T-cell (primary cell): ENCODE measurements around the gene SYNE2. TPM values are rescaled to one million over a fixed set of nuclear protein-coding genes. Genes with fewer than 3 reads are reported as not detected.

Experiments
- ATAC-seq, 4 experiments: fragments of 200-7000 bp in 3 of 4; fragments of 150-1000 bp in 1 of 4; cut with Tn5 transposase; replicated peaks in 1 of 4; 1 replicate in 3 of 4; 2 replicates in 1 of 4; pipeline ENCODE4 v1.10.0; 2021; ENCODE audit warnings: moderate library complexity in 3 of 4, mild to moderate bottlenecking in 2 of 4, moderate number of reproducible peaks in 1 of 4
- CTCF ChIA-PET, 2 donors: fragments of 300-600 bp; sonication (Branson Sonifier 250); formaldehyde crosslinking; loops; one replicate each; lab custom pipeline; 2022; ENCODE audit warnings: antibody characterized with exemption in 2 of 2; lab: Charles Lee
- POLR2A ChIA-PET, 2 donors: fragments of 300-600 bp; sonication (Branson Sonifier 250); formaldehyde crosslinking; loops; one replicate each; lab custom pipeline; 2022; ENCODE audit warnings: antibody characterized with exemption in 2 of 2; lab: Charles Lee
- DNase-seq, 35 experiments: peaks; one replicate each; pipeline versions ENCODE4 v3.0.0 to v3.0.0-alpha.2; 2013 to 2023
- H3K27ac ChIP-seq: one replicate; pipeline ENCODE4 v1.5.1; 2013; ENCODE audit warnings: low read length
- H3K27me3 ChIP-seq, 2 experiments: replicated peaks in 1 of 2; 1 replicate in 1 of 2; 2 replicates in 1 of 2; pipeline versions ENCODE4 v1.6.1 to v1.7.0; 2013; ENCODE audit warnings: low read length in 1 of 2, mixed read lengths in 1 of 2; ENCODE audit not compliant: control insufficient read depth in 2 of 2, insufficient read depth in 2 of 2; ENCODE audit errors: extremely low read depth in 1 of 2
- H3K36me3 ChIP-seq, 2 donors: 1 replicate in 1 of 2; 2 replicates in 1 of 2; pipeline versions ENCODE4 v1.6.1 to v1.7.0; 2013; ENCODE audit warnings: low read length in 1 of 2; ENCODE audit not compliant: control insufficient read depth in 2 of 2, insufficient read depth in 1 of 2; ENCODE audit errors: extremely low read depth in 1 of 2
- H3K4me1 ChIP-seq, 2 experiments: 1 replicate in 1 of 2; 2 replicates in 1 of 2; pipeline versions ENCODE4 v1.6.1 to v1.7.0; 2013; ENCODE audit warnings: low read length in 2 of 2, mixed read lengths in 1 of 2; ENCODE audit not compliant: insufficient read depth in 2 of 2, control insufficient read depth in 1 of 2; ENCODE audit errors: extremely low read depth in 1 of 2
- H3K4me3 ChIP-seq, 2 donors: 1 replicate in 1 of 2; 2 replicates in 1 of 2; pipeline versions ENCODE4 v1.5.1 to v1.7.0; 2013; ENCODE audit warnings: mild to moderate bottlenecking in 2 of 2, low read length in 1 of 2, moderate library complexity in 1 of 2; ENCODE audit not compliant: control insufficient read depth in 1 of 2; ENCODE audit errors: extremely low read depth in 1 of 2
- H3K9me3 ChIP-seq: 2 replicates; pipeline ENCODE4 v1.7.0; 2013
- H3K27ac Mint-ChIP-seq, 2 donors: one replicate each; pipeline ENCODE4 v1.8.0; 2020 to 2021; ENCODE audit warnings: mild to moderate bottlenecking in 2 of 2, mixed read lengths in 2 of 2
- H3K27me3 Mint-ChIP-seq, 2 donors: one replicate each; pipeline ENCODE4 v1.8.0; 2021 to 2022; ENCODE audit warnings: mixed read lengths in 2 of 2
- H3K36me3 Mint-ChIP-seq: one replicate; pipeline ENCODE4 v1.8.0; 2021; ENCODE audit warnings: mixed read lengths
- H3K4me1 Mint-ChIP-seq, 3 donors: one replicate each; pipeline ENCODE4 v1.8.0; 2020 to 2022; ENCODE audit warnings: mixed read lengths in 3 of 3, mild to moderate bottlenecking in 1 of 3
- H3K4me3 Mint-ChIP-seq, 3 donors: one replicate each; pipeline ENCODE4 v1.8.0; 2020 to 2022; ENCODE audit warnings: mild to moderate bottlenecking in 3 of 3, mixed read lengths in 3 of 3, moderate library complexity in 3 of 3
- H3K9me3 Mint-ChIP-seq, 3 donors: one replicate each; pipeline ENCODE4 v1.8.0; 2020 to 2022; ENCODE audit warnings: mixed read lengths in 3 of 3
- WGBS: methylation state at CpG from one replicate; pipeline ENCODE4 v1.1.5; 2013; ENCODE audit warnings: missing lambda C conversion rate; ENCODE audit not compliant: insufficient coverage; 5-methylcytosine and 5-hydroxymethylcytosine counted together
- total RNA-seq, 35 experiments: library from RNA in 6 of 35; stranded (reverse) in 6 of 35; fragments of 120-200 nt in 1 of 35; gene quantifications; one replicate each; pipeline versions ENCODE4 v1.2.1 to v1.2.4 and lab custom pipeline; 2013 to 2026

The SYNE2 gene
- total RNA-seq, 5 donors from 2014 or later (not counting 1 experiment from before 2014, with no cell fraction given) = 150 to 321 (median 229) TPM

- no peak overlapping the region for H3K4me3 Mint-ChIP-seq
- no peak for DNase-seq
- POLR2A ChIA-PET = interaction anchor here in 1 of 2 donors (0.5 kb wide), 1 partner anchor 16 kb away, joined by 3 read pairs; no protein-coding TSS in a partner anchor
- H3K36me3 Mint-ChIP-seq = peaks cover 61% of the 10 kb centered on the region
- H3K4me1 ChIP-seq = no peaks in the 10 kb centered on the region
- H3K9me3 Mint-ChIP-seq = no peaks in the 10 kb centered on the region
- H3K27me3 Mint-ChIP-seq = no peaks in the 10 kb centered on the region
- CTCF ChIA-PET = no interaction called here
- H3K27ac Mint-ChIP-seq = no peak overlapping the region
- no peak overlapping the region for H3K27ac ChIP-seq
- H3K4me3 ChIP-seq = no peak overlapping the region
- ATAC-seq = no peak
- H3K9me3 ChIP-seq = no peaks in the 10 kb centered on the region
- peaks cover 0 to 60% of the 10 kb centered on the region in 2 donors for H3K36me3 ChIP-seq
- peaks cover 6 to 16% (median 11%) of the 10 kb centered on the region in 3 donors for H3K4me1 Mint-ChIP-seq
- WGBS = no CpG with 5 or more reads among the region's 4 CpGs
- H3K27me3 ChIP-seq = no peaks in the 10 kb centered on the region
Observed at GRCh38 chr14:63951429-63951828, 98.6 kb downstream of the SYNE2 start.

DNA sequence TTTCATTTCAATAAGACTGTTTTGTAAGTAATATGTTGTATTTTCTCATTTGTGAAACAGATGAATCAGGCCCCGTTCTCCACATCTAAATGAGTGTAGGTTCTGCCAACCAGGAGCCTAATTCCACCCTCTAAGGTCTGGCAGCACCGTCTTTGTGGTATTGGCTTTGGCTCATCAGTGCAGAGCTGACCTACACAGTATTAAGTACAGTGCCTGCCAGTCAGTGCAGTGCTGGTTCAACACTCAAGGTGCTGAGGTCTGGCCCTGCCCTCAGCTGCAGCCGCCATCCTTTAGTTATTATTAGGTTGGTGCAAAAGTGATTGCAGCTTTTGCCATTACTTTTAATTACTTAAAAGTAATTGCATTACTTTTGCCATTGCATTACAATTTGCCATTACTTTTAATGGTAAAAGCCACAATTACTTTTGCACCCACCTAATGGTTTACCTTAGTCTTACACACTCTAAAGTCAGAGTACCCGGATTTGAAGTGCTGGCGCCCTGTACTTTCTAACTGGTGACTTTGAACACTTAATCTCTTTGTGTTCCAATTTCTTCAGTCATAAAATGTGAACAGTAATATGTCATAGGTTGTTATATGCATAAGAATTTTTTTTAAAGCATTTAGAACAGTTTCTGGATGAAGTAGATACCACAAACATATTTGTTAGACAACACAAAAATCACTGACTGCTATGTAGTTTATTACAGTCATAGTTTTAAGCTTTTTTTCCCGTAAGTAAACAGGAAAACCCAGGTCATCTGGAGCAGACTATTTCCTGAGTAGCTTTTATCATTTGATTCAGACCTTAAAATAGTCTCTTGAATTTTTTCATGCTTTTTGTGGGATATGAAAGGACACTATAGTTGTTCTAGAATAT is 99.5 kb downstream of the SYNE2 start:
- no peak overlapping the region for H3K27ac ChIP-seq
- Mint-ChIP-seq H3K4me3 (no peak overlapping the region), H3K9me3 (no peaks in the 10 kb centered on the region), H3K4me1 (peaks cover 6 to 16% (median 11%) of the 10 kb centered on the region in 3 donors), H3K36me3 (peaks cover 64% of the 10 kb centered on the region), H3K27me3 (no peaks in the 10 kb centered on the region), H3K27ac (peak overlapping the region in 1 of 2 donors; percentile 79)
- WGBS = 89% methylated on average over 3 of the region's 6 CpGs
- no peaks in the 10 kb centered on the region for H3K9me3 ChIP-seq
- ChIA-PET POLR2A (interaction anchor here in 1 of 2 donors (0.5 kb wide), 1 partner anchor 15 kb away, joined by 3 read pairs; no protein-coding TSS in a partner anchor), CTCF (no interaction called here)
- ATAC-seq = no peak
- H3K27me3 ChIP-seq = no peaks in the 10 kb centered on the region
- no peak for DNase-seq
- peaks cover 0 to 63% of the 10 kb centered on the region in 2 donors for H3K36me3 ChIP-seq
- no peak overlapping the region for H3K4me3 ChIP-seq
- no peaks in the 10 kb centered on the region for H3K4me1 ChIP-seq

DNA sequence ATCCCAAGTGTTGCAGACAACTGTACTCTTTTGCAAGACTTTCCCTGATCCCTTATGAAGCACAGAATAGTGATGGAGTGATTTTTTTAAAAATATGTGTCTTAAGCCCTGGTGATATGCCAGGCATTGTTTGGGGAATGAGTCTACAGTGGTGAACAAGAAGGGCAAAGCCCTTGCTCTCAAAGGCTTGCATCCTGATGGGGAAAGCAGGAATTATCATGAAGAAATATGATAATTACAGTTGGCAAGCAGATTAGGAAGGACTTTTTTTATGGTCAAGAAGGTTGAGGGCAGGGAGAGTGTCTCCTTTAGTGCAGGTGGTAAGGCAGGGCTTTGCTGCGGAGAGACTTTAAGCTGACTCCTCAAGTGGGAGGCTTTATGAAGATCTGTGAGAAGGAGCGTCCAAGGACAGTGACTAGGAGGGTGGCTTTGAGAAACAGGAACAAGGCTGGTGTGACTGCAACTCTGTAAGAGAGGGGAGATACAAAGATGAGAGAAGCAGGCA is 100.2 kb downstream of the SYNE2 start:
- Mint-ChIP-seq H3K27ac (peak overlapping the region in 1 of 2 donors; percentile 79), H3K9me3 (no peaks in the 10 kb centered on the region), H3K27me3 (no peaks in the 10 kb centered on the region), H3K4me1 (peaks cover 6 to 16% (median 11%) of the 10 kb centered on the region in 3 donors), H3K36me3 (peaks cover 64% of the 10 kb centered on the region), H3K4me3 (no peak overlapping the region)
- no peaks in the 10 kb centered on the region for H3K9me3 ChIP-seq
- DNase-seq (no peak), ATAC-seq (no peak)
- H3K36me3 ChIP-seq = peaks cover 0 to 61% of the 10 kb centered on the region in 2 donors
- ChIA-PET CTCF (no interaction called here), POLR2A (no interaction called here)
- no peaks in the 10 kb centered on the region for H3K27me3 ChIP-seq
- H3K4me1 ChIP-seq = no peaks in the 10 kb centered on the region
- 100% methylated on average over 2 of the region's 2 CpGs for WGBS
- no peak overlapping the region for H3K4me3 ChIP-seq
- no peak overlapping the region for H3K27ac ChIP-seq

GRCh38 chr14:63956326-63956725 is 103.5 kb downstream of the SYNE2 start:
- H3K4me3 Mint-ChIP-seq = no peak overlapping the region
- peaks cover 0 to 46% of the 10 kb centered on the region in 2 donors for H3K36me3 ChIP-seq
- POLR2A ChIA-PET = interaction anchor here in 1 of 2 donors (0.5 kb wide), 1 partner anchor 273 kb away, joined by 4 read pairs; no protein-coding TSS in a partner anchor
- no peaks in the 10 kb centered on the region for H3K4me1 ChIP-seq
- H3K36me3 Mint-ChIP-seq = peaks cover 61% of the 10 kb centered on the region
- H3K27me3 Mint-ChIP-seq = no peaks in the 10 kb centered on the region
- no peaks in the 10 kb centered on the region for H3K9me3 ChIP-seq
- DNase-seq (no peak), ATAC-seq (no peak)
- H3K4me1 Mint-ChIP-seq = peaks cover 6 to 16% (median 11%) of the 10 kb centered on the region in 3 donors
- no peaks in the 10 kb centered on the region for H3K9me3 Mint-ChIP-seq
- H3K27me3 ChIP-seq = no peaks in the 10 kb centered on the region
- CTCF ChIA-PET = no interaction called here
- no peak overlapping the region for H3K27ac ChIP-seq
- no peak overlapping the region for H3K4me3 ChIP-seq
- H3K27ac Mint-ChIP-seq = no peak overlapping the region

DNA sequence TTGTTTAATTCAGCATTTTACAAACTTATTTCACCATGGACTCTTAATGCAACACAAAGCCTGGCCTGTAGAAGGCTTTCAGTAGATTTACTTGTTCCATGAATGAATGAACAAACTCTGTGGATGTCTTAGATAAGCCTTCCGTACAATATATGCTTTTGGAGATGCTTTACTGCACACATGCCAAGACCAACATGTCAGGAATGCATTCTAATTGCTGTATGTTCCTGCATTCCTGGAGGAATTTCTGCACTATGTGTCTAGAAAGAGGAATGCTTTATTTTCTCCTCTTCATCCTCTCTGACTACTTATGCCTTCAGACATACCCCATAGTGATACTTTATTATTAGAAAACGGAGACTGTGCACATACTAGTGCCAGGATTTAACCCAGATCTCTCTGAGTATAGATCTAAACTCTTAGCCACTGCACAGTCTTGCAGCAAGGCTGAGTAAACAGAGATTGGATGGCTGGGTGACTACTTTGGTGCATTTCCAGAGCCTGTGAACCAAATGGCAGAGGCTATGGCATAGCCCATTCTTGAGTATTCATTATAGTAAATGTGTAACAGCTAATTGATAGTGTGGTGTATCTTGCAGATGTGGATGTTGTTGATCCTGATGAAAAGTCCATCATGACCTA is 108.2 kb downstream of the SYNE2 start:
- ATAC-seq (no peak), DNase-seq (no peak)
- ChIA-PET POLR2A (no interaction called here), CTCF (interaction anchor here in 1 of 2 donors (0.6 kb wide), 1 partner anchor 535 kb away, joined by 3 read pairs; no protein-coding TSS in a partner anchor)
- peaks cover 0 to 46% of the 10 kb centered on the region in 2 donors for H3K36me3 ChIP-seq
- Mint-ChIP-seq H3K36me3 (peaks cover 39% of the 10 kb centered on the region), H3K4me3 (no peak overlapping the region), H3K27ac (no peak overlapping the region), H3K9me3 (no peaks in the 10 kb centered on the region), H3K27me3 (no peaks in the 10 kb centered on the region), H3K4me1 (no peaks in the 10 kb centered on the region)
- H3K27ac ChIP-seq = no peak overlapping the region
- no peaks in the 10 kb centered on the region for H3K9me3 ChIP-seq
- WGBS = no CpG with 5 or more reads among the region's 2 CpGs
- H3K27me3 ChIP-seq = no peaks in the 10 kb centered on the region
- no peaks in the 10 kb centered on the region for H3K4me1 ChIP-seq
- H3K4me3 ChIP-seq = no peak overlapping the region

DNA sequence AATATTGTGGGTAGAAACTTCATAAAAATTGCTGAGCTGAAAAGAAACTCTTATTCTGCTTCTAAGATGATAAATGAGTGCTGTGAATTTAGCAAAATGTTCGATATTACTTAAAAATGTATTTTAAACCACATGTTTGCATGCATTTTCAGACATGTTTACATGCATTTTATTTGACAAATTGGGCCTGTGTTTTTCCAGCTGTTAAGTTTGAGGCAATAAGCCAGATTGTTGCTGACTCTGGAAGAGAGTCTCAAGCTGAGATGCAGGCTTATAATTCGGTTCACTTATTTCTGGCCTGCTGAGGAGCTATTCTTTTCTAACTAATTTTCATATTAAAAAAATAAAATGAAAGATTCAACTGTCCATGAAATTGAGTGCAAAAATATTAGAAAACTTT is 110.1 kb downstream of the SYNE2 start:
- ChIA-PET CTCF (no interaction called here), POLR2A (no interaction called here)
- peaks cover 40% of the 10 kb centered on the region for H3K36me3 Mint-ChIP-seq

More for the DNA sequence above, 110.1 kb downstream of the SYNE2 start:
- DNase-seq (no peak), ATAC-seq (no peak)
- Histone ChIP-seq H3K27me3 (no peaks in the 10 kb centered on the region), H3K9me3 (no peaks in the 10 kb centered on the region), H3K4me3 (no peak overlapping the region), H3K36me3 (peaks cover 1 to 44% of the 10 kb centered on the region in 2 donors), H3K4me1 (no peaks in the 10 kb centered on the region), H3K27ac (no peak overlapping the region)
- H3K9me3 Mint-ChIP-seq = no peaks in the 10 kb centered on the region
- WGBS = no CpG with 5 or more reads among the region's 2 CpGs
- no peaks in the 10 kb centered on the region for H3K4me1 Mint-ChIP-seq
- H3K27me3 Mint-ChIP-seq = no peaks in the 10 kb centered on the region
- H3K4me3 Mint-ChIP-seq = no peak overlapping the region
- no peak overlapping the region for H3K27ac Mint-ChIP-seq
